ENCODE data around the gene YRDC. TPM values are rescaled to one million over a fixed set of nuclear protein-coding genes. Genes with fewer than 3 reads are reported as not detected.

The YRDC gene
- total and polyA plus RNA-seq, 2 donors (not counting 3 experiments of a cell fraction or from before 2014, with no cell fraction given), result 19.2 to 20.5 TPM

GRCh38 chr1:37836788-37837187 lies 28.8 kb upstream of the YRDC start:
- CTCF ChIA-PET, result no interaction called here

More at GRCh38 chr1:37836788-37837187, 28.8 kb upstream of the YRDC start:
- TF ChIP-seq MYC (IDR thresholded peaks at IDR 0.05; ENCODE audit: low read depth, low read length) (no peak), GATA2 (IDR thresholded peaks at IDR 0.05; ENCODE audit: insufficient read depth, insufficient read length, low read depth, low read length) (no peak), JUN (IDR thresholded peaks at IDR 0.05; ENCODE audit: borderline replicate concordance, insufficient read depth, insufficient read length, low read depth) (no peak), FOS (IDR thresholded peaks at IDR 0.05; ENCODE audit: borderline replicate concordance, insufficient read depth, low read length) (no peak), POLR2AphosphoS5 (IDR thresholded peaks at IDR 0.05; ENCODE audit: insufficient read depth, low read depth, low read length) (no peak), EZH2 (IDR thresholded peaks at IDR 0.05; ENCODE audit: borderline replicate concordance, low read depth, low read length, severe bottlenecking) (no peak), CTCF (IDR thresholded peaks at IDR 0.05; ENCODE audit: extremely low read depth in 1 of 2, insufficient read depth in 1 of 2, low read depth in 1 of 2, low read length in 2 of 2) (no peak), POLR2A (IDR thresholded peaks at IDR 0.05; ENCODE audit: low read depth, low read length) (no peak), MAX (IDR thresholded peaks at IDR 0.05; ENCODE audit: insufficient read depth, insufficient read length) (no peak)
- POLR2A ChIA-PET, result no interaction called here
- Histone ChIP-seq H3K4me2 (ENCODE audit: insufficient read depth, low read length) (no peak overlapping the region), H4K20me1 (replicated peaks; ENCODE audit: control insufficient read depth, extremely low read depth, insufficient read depth, low read length) (no peaks in the 10 kb centered on the region), H3K27me3 (ENCODE audit: control insufficient read depth in 2 of 2, insufficient read depth in 2 of 2, low read length in 2 of 2) (no peaks in the 10 kb centered on the region), H3K9ac (replicated peaks; ENCODE audit: extremely low read depth, insufficient read depth, low read length) (no peak overlapping the region), H3K9me3 (replicated peaks; ENCODE audit: control insufficient read depth, insufficient read depth, low read length) (no peaks in the 10 kb centered on the region), H3K4me1 (ENCODE audit: control insufficient read depth, extremely low read depth, insufficient read depth, low read length) (no peaks in the 10 kb centered on the region), H2AFZ (ENCODE audit: low read depth, low read length) (no peak overlapping the region), H3K27ac (ENCODE audit: insufficient read depth, low read depth, low read length) (no peak overlapping the region), H3K9me1 (replicated peaks; ENCODE audit: control insufficient read depth, extremely low read depth, insufficient read depth, low read length) (no peaks in the 10 kb centered on the region), H3K36me3 (ENCODE audit: control insufficient read depth in 2 of 2, extremely low read depth in 1 of 2, insufficient read depth in 2 of 2, low read length in 2 of 2) (peaks cover 19 to 21% of the 10 kb centered on the region in 2 experiments), H3K4me3 (replicated peaks in 1 of 3; ENCODE audit: insufficient read depth in 1 of 3, low read depth in 1 of 3, low read length in 3 of 3) (no peak overlapping the region), H3K79me2 (ENCODE audit: control insufficient read depth, insufficient read depth, low read length) (peaks cover 3% of the 10 kb centered on the region)
- dilution Hi-C loops (cut with MboI; ENCODE audit: extremely low pct_ligation_motif_present, low sequenced_read_pairs), result no loop called here
- intact Hi-C loops (cut with micrococcal nuclease), result no loop called here
- no peak for DNase-seq (ENCODE audit: low read depth, low spot score)
- FAIRE-seq, result no peak
- BruUV-seq (replicated peaks), result no TSS peak

Data from endothelial cell of umbilical vein (primary cell).